HG03342 (cell line): ENCODE data around the gene ATF1.
"Not testable (repeated sequence)": the region's sequence is repeated elsewhere in the genome, so short reads cannot be mapped to it uniquely, and the experiment has no call there.

Source experiments
- ATAC-seq: cut with Tn5 transposase; IDR thresholded peaks from one replicate; pipeline ENCODE4 v1.9.1; 2021; ENCODE audit warnings: mild to moderate bottlenecking, moderate library complexity; ENCODE audit not compliant: unreplicated experiment

ATF1 gene

GRCh38 chr12:50855218-50855617 lies 91.3 kb downstream of the ATF1 start:
- not testable (repeated sequence) for ATAC-seq

- ATAC-seq, result not testable (repeated sequence)
Measured at GRCh38 chr12:50855679-50856078, 91.8 kb downstream of the ATF1 start.

GRCh38 chr12:50859621-50860310 lies 95.9 kb downstream of the ATF1 start:
- no peak for ATAC-seq

GRCh38 chr12:50862316-50862715 lies 98.4 kb downstream of the ATF1 start:
- no peak for ATAC-seq

GRCh38 chr12:50865266-50865665 lies 101.4 kb downstream of the ATF1 start:
- no peak for ATAC-seq

GRCh38 chr12:50868881-50869280 lies 105.0 kb downstream of the ATF1 start:
- ATAC-seq, result not testable (repeated sequence)
